ENCODE results near the gene SHB.

SHB gene

DNA sequence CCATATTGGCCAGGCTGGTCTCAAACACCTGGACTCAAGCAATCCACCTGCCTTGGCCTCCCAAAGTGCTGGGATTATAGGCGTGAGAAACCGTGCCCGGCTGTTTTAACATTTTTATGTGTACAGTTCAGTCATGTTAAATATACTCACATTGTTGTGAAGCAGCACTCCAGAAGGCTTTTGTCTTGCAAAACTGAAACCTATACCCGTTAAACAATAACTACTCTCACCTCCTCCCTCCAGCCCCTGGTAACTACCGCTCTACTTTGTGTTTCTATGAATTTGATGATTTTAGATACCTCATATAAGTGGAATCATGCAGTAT is 23.1 kb upstream of the SHB start:
- no peak overlapping the region for H2BK15ac ChIP-seq (ENCODE audit: low read depth, poor library complexity, severe bottlenecking)
- WGBS, result no CpG with 5 or more reads among the region's 5 CpGs

DNA sequence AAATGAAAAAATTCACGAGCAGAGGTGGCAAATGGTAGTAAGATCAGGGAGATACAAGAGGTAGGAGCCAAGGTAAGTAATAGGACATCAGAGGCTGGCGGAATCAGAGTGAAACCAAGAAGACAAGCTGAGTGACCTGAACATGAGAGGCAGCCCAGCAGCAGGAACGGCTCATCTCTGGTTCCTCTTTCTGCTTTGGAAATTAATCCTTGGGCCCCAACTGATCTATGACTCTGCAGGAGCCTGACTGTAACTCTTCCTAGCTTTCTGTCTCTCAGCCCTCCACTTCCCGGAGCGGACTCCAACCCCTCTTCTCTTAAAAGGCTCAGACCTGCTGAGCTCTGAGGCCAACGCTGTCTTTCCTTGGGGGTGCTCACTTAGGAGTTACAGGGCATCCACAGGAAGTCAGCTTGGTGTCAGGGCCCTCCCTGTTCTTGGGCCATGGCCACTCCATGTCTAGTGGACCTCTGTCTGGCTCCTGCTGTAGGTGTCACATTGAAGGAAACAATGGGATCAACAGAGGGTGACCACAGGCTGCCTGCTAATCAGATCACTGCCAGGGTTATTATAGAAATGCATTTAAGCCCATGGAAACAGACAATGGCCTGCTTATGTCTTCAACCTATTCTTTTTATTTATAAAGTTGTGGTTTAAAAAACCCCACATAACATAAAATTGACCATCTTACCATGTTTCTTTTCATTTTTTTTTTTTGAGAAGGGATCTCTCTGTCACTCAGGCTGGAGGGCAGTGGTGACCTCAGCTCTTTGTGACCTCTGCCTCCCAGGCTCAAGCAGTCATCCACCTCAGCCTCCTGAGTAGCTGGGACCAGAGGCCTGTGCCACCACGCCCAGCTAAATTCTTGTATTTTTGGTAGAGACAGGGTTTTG is 22.5 kb upstream of the SHB start:
- no peak overlapping the region for H2BK12ac ChIP-seq (ENCODE audit: low read length in 2 of 2)
- no peak overlapping the region for H2AFZ ChIP-seq (ENCODE audit: low read depth, low read length)
- H3K18ac ChIP-seq (ENCODE audit: low read depth in 1 of 2, low read length in 2 of 2), result no peak overlapping the region
- no peak overlapping the region for H3K23ac ChIP-seq (ENCODE audit: low read length in 2 of 2)
- H3K9ac ChIP-seq (ENCODE audit: low read length), result no peak overlapping the region
- H2BK5ac ChIP-seq (ENCODE audit: low read depth, low read length, poor library complexity, severe bottlenecking), result no peak overlapping the region
- no peak overlapping the region for H3K27ac ChIP-seq (ENCODE audit: low read length, poor library complexity, severe bottlenecking)
- no peak overlapping the region for H3K4ac ChIP-seq (ENCODE audit: low read depth in 1 of 2, low read length in 2 of 2)
- H2AK5ac ChIP-seq (ENCODE audit: low read length, severe bottlenecking), result no peak overlapping the region
- no peaks in the 10 kb centered on the region for H3K79me1 ChIP-seq (replicated peaks; ENCODE audit: low read length, poor library complexity, severe bottlenecking)
- H2BK15ac ChIP-seq (ENCODE audit: low read depth, poor library complexity, severe bottlenecking), result no peak overlapping the region
- H2BK120ac ChIP-seq (ENCODE audit: low read depth, low read length), result no peak overlapping the region
- no peaks in the 10 kb centered on the region for H3K36me3 ChIP-seq (ENCODE audit: control insufficient read depth in 1 of 2, insufficient read depth in 2 of 2, low read depth in 1 of 2, low read length in 2 of 2)
- H3K4me3 ChIP-seq (ENCODE audit: insufficient read depth in 1 of 2, low read depth in 1 of 2, low read length in 2 of 2), result no peak overlapping the region
- WGBS, result 93% methylated on average over 7 of the region's 7 CpGs
- H3K14ac ChIP-seq (ENCODE audit: low read length in 2 of 2), result no peak overlapping the region
- no peaks in the 10 kb centered on the region for H3K9me3 ChIP-seq (ENCODE audit: control insufficient read depth, low read length)
- H4K8ac ChIP-seq (ENCODE audit: low read length), result no peak overlapping the region
- H3K27me3 ChIP-seq (ENCODE audit: control insufficient read depth in 1 of 2, insufficient read depth in 1 of 2, low read length in 2 of 2), result peaks cover 0 to 2% of the 10 kb centered on the region in 2 experiments
- no peak for DNase-seq
- H3K4me2 ChIP-seq (ENCODE audit: low read length, poor library complexity, severe bottlenecking), result no peak overlapping the region
- no peak overlapping the region for H4K91ac ChIP-seq (ENCODE audit: low read length)
- H3K4me1 ChIP-seq (ENCODE audit: control insufficient read depth, insufficient read depth, low read depth, low read length), result peaks cover 4% of the 10 kb centered on the region

More for the DNA sequence above, 23.1 kb upstream of the SHB start:
- no peak overlapping the region for H2BK120ac ChIP-seq (ENCODE audit: low read depth, low read length)
- H3K4me1 ChIP-seq (ENCODE audit: control insufficient read depth, insufficient read depth, low read depth, low read length), result peaks cover 4% of the 10 kb centered on the region
- H3K27ac ChIP-seq (ENCODE audit: low read length, poor library complexity, severe bottlenecking), result no peak overlapping the region
- DNase-seq, result no peak
- no peak overlapping the region for H3K23ac ChIP-seq (ENCODE audit: low read length in 2 of 2)
- H3K4ac ChIP-seq (ENCODE audit: low read depth in 1 of 2, low read length in 2 of 2), result no peak overlapping the region
- no peak overlapping the region for H3K18ac ChIP-seq (ENCODE audit: low read depth in 1 of 2, low read length in 2 of 2)
- H3K36me3 ChIP-seq (ENCODE audit: control insufficient read depth in 1 of 2, insufficient read depth in 2 of 2, low read depth in 1 of 2, low read length in 2 of 2), result no peaks in the 10 kb centered on the region
- H3K9ac ChIP-seq (ENCODE audit: low read length), result no peak overlapping the region
- H2AK5ac ChIP-seq (ENCODE audit: low read length, severe bottlenecking), result no peak overlapping the region
- peaks cover 0 to 3% of the 10 kb centered on the region in 2 experiments for H3K27me3 ChIP-seq (ENCODE audit: control insufficient read depth in 1 of 2, insufficient read depth in 1 of 2, low read length in 2 of 2)
- no peak overlapping the region for H2BK12ac ChIP-seq (ENCODE audit: low read length in 2 of 2)
- H3K9me3 ChIP-seq (ENCODE audit: control insufficient read depth, low read length), result no peaks in the 10 kb centered on the region
- no peaks in the 10 kb centered on the region for H3K79me1 ChIP-seq (replicated peaks; ENCODE audit: low read length, poor library complexity, severe bottlenecking)
- no peak overlapping the region for H4K91ac ChIP-seq (ENCODE audit: low read length)
- H3K14ac ChIP-seq (ENCODE audit: low read length in 2 of 2), result no peak overlapping the region
- H2AFZ ChIP-seq (ENCODE audit: low read depth, low read length), result no peak overlapping the region
- H3K4me3 ChIP-seq (ENCODE audit: insufficient read depth in 1 of 2, low read depth in 1 of 2, low read length in 2 of 2), result no peak overlapping the region
- H4K8ac ChIP-seq (ENCODE audit: low read length), result no peak overlapping the region
- H2BK5ac ChIP-seq (ENCODE audit: low read depth, low read length, poor library complexity, severe bottlenecking), result no peak overlapping the region
- H3K4me2 ChIP-seq (ENCODE audit: low read length, poor library complexity, severe bottlenecking), result no peak overlapping the region

DNA sequence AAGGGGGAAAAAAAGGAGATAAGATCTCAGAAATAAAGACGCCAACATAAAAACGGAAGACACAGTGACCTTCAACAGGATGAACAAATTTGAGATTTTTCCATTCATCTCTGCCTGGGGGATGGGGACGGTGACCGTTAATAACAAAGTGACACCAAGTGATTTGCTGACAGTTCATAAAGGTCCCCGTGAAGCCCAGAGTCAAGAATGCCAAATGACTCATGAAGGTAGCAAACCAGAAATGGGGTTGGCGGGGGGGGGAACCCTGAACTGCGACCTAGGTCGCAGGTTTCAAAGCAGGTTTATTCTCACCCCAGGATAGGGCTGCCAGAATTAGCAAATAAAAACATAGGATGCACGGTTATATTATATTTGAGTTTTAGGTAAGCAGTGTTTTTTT is 21.1 kb upstream of the SHB start:
- no peaks in the 10 kb centered on the region for H3K9me3 ChIP-seq (ENCODE audit: control insufficient read depth, low read length)
- no peak overlapping the region for H3K9ac ChIP-seq (ENCODE audit: low read length)
- no peaks in the 10 kb centered on the region for H3K27me3 ChIP-seq (ENCODE audit: control insufficient read depth in 1 of 2, insufficient read depth in 1 of 2, low read length in 2 of 2)
- H3K4me2 ChIP-seq (ENCODE audit: low read length, poor library complexity, severe bottlenecking), result no peak overlapping the region
- H4K91ac ChIP-seq (ENCODE audit: low read length), result no peak overlapping the region
- no peak overlapping the region for H2AK5ac ChIP-seq (ENCODE audit: low read length, severe bottlenecking)
- DNase-seq, result no peak
- no peak overlapping the region for H3K18ac ChIP-seq (ENCODE audit: low read depth in 1 of 2, low read length in 2 of 2)
- no peak overlapping the region for H3K14ac ChIP-seq (ENCODE audit: low read length in 2 of 2)
- H2AFZ ChIP-seq (ENCODE audit: low read depth, low read length), result no peak overlapping the region
- peaks cover 4% of the 10 kb centered on the region for H3K4me1 ChIP-seq (ENCODE audit: control insufficient read depth, insufficient read depth, low read depth, low read length)
- no peak overlapping the region for H4K8ac ChIP-seq (ENCODE audit: low read length)
- WGBS, result 71% methylated on average over 9 of the region's 9 CpGs
- no peaks in the 10 kb centered on the region for H3K36me3 ChIP-seq (ENCODE audit: control insufficient read depth in 1 of 2, insufficient read depth in 2 of 2, low read depth in 1 of 2, low read length in 2 of 2)
- H3K79me1 ChIP-seq (replicated peaks; ENCODE audit: low read length, poor library complexity, severe bottlenecking), result no peaks in the 10 kb centered on the region
- H3K27ac ChIP-seq (ENCODE audit: low read length, poor library complexity, severe bottlenecking), result no peak overlapping the region
- no peak overlapping the region for H3K23ac ChIP-seq (ENCODE audit: low read length in 2 of 2)
- H2BK5ac ChIP-seq (ENCODE audit: low read depth, low read length, poor library complexity, severe bottlenecking), result no peak overlapping the region
- H3K4me3 ChIP-seq (ENCODE audit: insufficient read depth in 1 of 2, low read depth in 1 of 2, low read length in 2 of 2), result no peak overlapping the region
- H2BK12ac ChIP-seq (ENCODE audit: low read length in 2 of 2), result no peak overlapping the region
- H2BK120ac ChIP-seq (ENCODE audit: low read depth, low read length), result no peak overlapping the region
- no peak overlapping the region for H2BK15ac ChIP-seq (ENCODE audit: low read depth, poor library complexity, severe bottlenecking)
- no peak overlapping the region for H3K4ac ChIP-seq (ENCODE audit: low read depth in 1 of 2, low read length in 2 of 2)

DNA sequence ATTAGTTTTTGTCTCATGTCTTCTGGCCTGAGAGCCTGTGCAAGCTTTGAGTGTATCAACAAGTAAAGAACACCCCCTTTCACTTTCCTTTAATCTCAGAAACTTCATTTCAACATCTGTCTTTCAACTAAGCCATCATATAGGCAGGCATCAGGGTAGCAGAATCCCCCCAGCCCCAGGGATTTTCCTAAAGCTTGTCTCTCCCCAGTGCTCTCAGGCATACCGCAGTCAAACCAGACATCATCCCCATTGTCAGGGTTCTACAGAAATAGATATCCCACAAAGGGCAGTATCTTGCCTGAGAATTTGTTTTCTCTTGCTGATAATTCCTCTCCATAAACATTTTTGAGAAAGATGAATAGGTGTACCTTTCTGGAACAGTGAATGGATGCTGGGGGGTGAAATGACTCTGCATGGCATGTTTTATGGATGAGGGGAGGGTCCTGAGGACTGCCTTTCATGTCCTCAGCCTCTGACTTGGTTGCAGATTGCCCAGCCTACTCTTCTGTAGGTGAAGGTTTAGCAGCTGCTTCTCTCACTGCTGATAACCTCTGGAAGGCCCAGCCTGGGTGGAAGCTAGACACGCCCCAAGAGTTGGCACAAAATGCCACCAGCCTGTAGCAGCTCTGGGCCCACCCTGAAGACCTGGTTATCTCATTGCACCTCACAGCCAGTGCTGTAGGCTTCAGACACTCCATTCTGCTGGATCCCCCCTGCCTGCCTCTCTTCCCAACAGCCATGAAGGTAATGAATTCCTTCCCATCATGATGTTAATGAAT is 20.5 kb upstream of the SHB start:
- no peaks in the 10 kb centered on the region for H3K36me3 ChIP-seq (ENCODE audit: control insufficient read depth in 1 of 2, insufficient read depth in 2 of 2, low read depth in 1 of 2, low read length in 2 of 2)
- H3K14ac ChIP-seq (ENCODE audit: low read length in 2 of 2), result no peak overlapping the region
- 94% methylated on average over 1 of the region's 2 CpGs for WGBS
- no peak overlapping the region for H3K27ac ChIP-seq (ENCODE audit: low read length, poor library complexity, severe bottlenecking)
- no peaks in the 10 kb centered on the region for H3K27me3 ChIP-seq (ENCODE audit: control insufficient read depth in 1 of 2, insufficient read depth in 1 of 2, low read length in 2 of 2)
- H3K18ac ChIP-seq (ENCODE audit: low read depth in 1 of 2, low read length in 2 of 2), result no peak overlapping the region
- no peak overlapping the region for H2BK120ac ChIP-seq (ENCODE audit: low read depth, low read length)
- H2BK12ac ChIP-seq (ENCODE audit: low read length in 2 of 2), result no peak overlapping the region
- no peak overlapping the region for H3K4me3 ChIP-seq (ENCODE audit: insufficient read depth in 1 of 2, low read depth in 1 of 2, low read length in 2 of 2)
- H3K4me1 ChIP-seq (ENCODE audit: control insufficient read depth, insufficient read depth, low read depth, low read length), result peaks cover 4% of the 10 kb centered on the region
- H4K8ac ChIP-seq (ENCODE audit: low read length), result no peak overlapping the region
- H2AFZ ChIP-seq (ENCODE audit: low read depth, low read length), result no peak overlapping the region
- no peak overlapping the region for H3K4ac ChIP-seq (ENCODE audit: low read depth in 1 of 2, low read length in 2 of 2)
- H3K9ac ChIP-seq (ENCODE audit: low read length), result no peak overlapping the region
- no peak overlapping the region for H3K23ac ChIP-seq (ENCODE audit: low read length in 2 of 2)
- no peak overlapping the region for H2AK5ac ChIP-seq (ENCODE audit: low read length, severe bottlenecking)
- no peak for DNase-seq
- H3K4me2 ChIP-seq (ENCODE audit: low read length, poor library complexity, severe bottlenecking), result no peak overlapping the region
- H4K91ac ChIP-seq (ENCODE audit: low read length), result no peak overlapping the region
- H2BK5ac ChIP-seq (ENCODE audit: low read depth, low read length, poor library complexity, severe bottlenecking), result no peak overlapping the region
- no peaks in the 10 kb centered on the region for H3K9me3 ChIP-seq (ENCODE audit: control insufficient read depth, low read length)
- H2BK15ac ChIP-seq (ENCODE audit: low read depth, poor library complexity, severe bottlenecking), result no peak overlapping the region
- no peaks in the 10 kb centered on the region for H3K79me1 ChIP-seq (replicated peaks; ENCODE audit: low read length, poor library complexity, severe bottlenecking)

All from mesenchymal stem cell (in vitro differentiated cells and primary cell).